ENCODE results near the gene FAM184A. TPM values are rescaled to one million over a fixed set of nuclear protein-coding genes. Genes with fewer than 3 reads are reported as not detected.
A peak's percentile ranks its signal among the peaks of the same experiment; 100 is the strongest.

Gene FAM184A
- total and polyA plus RNA-seq, 2 of the 13 experiments (the other 11 are each of a cell fraction or from before 2014, with no cell fraction given): 7.0 to 18.0 TPM

- 0 out of 2 replicates have a peak, but pooled peaks have one; percentile 70 for TF ChIP-seq REXO4 (CRISPR knock-in tag; IDR thresholded peaks at IDR 0.05; ENCODE audit: borderline replicate concordance)
- TF ChIP-seq ZNF354B (CRISPR knock-in tag; IDR thresholded peaks at IDR 0.05): no peak
- no peak for TF ChIP-seq MED8 (CRISPR knock-in tag; IDR thresholded peaks at IDR 0.05; ENCODE audit: insufficient replicate concordance)
- no peak for TF ChIP-seq ZNF282 (IDR thresholded peaks at IDR 0.05; ENCODE audit: partially characterized antibody)
- peak; percentile 57; the same call in 1 of the 2 replicates for TF ChIP-seq MTA1 (CRISPR knock-in tag; IDR thresholded peaks at IDR 0.05; ENCODE audit: borderline replicate concordance)
- TF ChIP-seq KDM2A (CRISPR knock-in tag; IDR thresholded peaks at IDR 0.05; ENCODE audit: borderline replicate concordance, low read depth): peak; percentile 43
- no peak; the same call in 1 of the 2 replicates for TF ChIP-seq AKNA (CRISPR knock-in tag; IDR thresholded peaks at IDR 0.05; ENCODE audit: borderline replicate concordance)
- no peak for TF ChIP-seq ZNF484 (CRISPR knock-in tag; IDR thresholded peaks at IDR 0.05; ENCODE audit: borderline replicate concordance, low read depth)
- TF ChIP-seq ZNF605 (CRISPR knock-in tag; IDR thresholded peaks at IDR 0.05): peak; percentile 84
- TF ChIP-seq ZUFSP (CRISPR knock-in tag; IDR thresholded peaks at IDR 0.05; ENCODE audit: borderline replicate concordance): no peak
- no peak for TF ChIP-seq ATAD3A (CRISPR knock-in tag; IDR thresholded peaks at IDR 0.05)
- TF ChIP-seq ZSCAN30 (CRISPR knock-in tag; IDR thresholded peaks at IDR 0.05): no peak
- 0 out of 2 replicates have a peak, but pooled peaks have one; percentile 16 for TF ChIP-seq ZBTB34 (CRISPR knock-in tag; IDR thresholded peaks at IDR 0.05)
- TF ChIP-seq ZNF563 (CRISPR knock-in tag; IDR thresholded peaks at IDR 0.05): peak; percentile 97
- TF ChIP-seq ADNP (CRISPR knock-in tag; IDR thresholded peaks at IDR 0.05): no peak
- no peak for TF ChIP-seq ZKSCAN8 (CRISPR knock-in tag; IDR thresholded peaks at IDR 0.05; ENCODE audit: borderline replicate concordance)
- TF ChIP-seq ZNF18 (CRISPR knock-in tag; IDR thresholded peaks at IDR 0.05; ENCODE audit: insufficient replicate concordance): peak; percentile 83
Measured at GRCh38 chr6:118934461-118935330, 143.8 kb downstream of the FAM184A start, which contains the start of gene MCM9 (continued).
